ENCODE data around the gene EVI2A.

GRCh38 chr17:31318298-31318801 lies 3.1 kb downstream of the EVI2A start:
- TF ChIP-seq CTCF (IDR thresholded peaks at IDR 0.05; ENCODE audit: insufficient read depth, low read length, poor library complexity, severe bottlenecking) (no peak), EZH2phosphoT487 (conservative IDR thresholded peaks at IDR 0.05; ENCODE audit: low read length) (no peak)

Data from SU-DHL-6 (cell line).